Stimulated activated CD8-positive, alpha-beta memory T cell treated with anti-CD3 and anti-CD28 coated beads, Interleukin-12 subunit alpha, Interleukin-12 subunit beta, amount 100 ng/mL, for 1 hour (primary cell): ENCODE data around the gene RTEL1.
"Not testable (repeated sequence)": the region's sequence is repeated elsewhere in the genome, so short reads cannot be mapped to it uniquely, and the experiment has no call there.

Source experiments
- DNase-seq: peaks from one replicate; pipeline ENCODE4 v3.0.0-alpha.2; 2020; ENCODE audit warnings: low read depth

RTEL1 gene

GRCh38 chr20:63730189-63730733 lies 72.1 kb downstream of the RTEL1 start:
- DNase-seq, result not testable (repeated sequence)

DNA sequence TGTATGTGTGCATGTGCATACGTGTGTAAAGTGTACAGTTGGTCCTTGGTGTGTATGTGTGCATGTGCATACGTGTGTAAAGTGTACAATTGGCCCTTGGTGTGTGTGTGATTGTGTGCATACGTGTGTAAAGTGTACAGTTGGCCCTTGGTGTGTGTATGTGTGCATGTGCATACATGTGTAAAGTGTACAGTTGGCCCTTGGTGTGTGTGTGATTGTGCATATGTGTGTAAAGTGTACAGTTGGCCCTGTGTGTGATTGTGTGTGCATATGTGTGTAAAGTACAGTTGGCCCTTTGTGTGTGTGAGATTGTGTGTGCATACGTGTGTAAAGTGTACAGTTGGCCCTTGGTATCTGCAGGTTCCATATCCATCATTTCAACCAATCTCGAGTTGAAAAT lies 73.3 kb downstream of the RTEL1 start:
- no peak for DNase-seq

DNA sequence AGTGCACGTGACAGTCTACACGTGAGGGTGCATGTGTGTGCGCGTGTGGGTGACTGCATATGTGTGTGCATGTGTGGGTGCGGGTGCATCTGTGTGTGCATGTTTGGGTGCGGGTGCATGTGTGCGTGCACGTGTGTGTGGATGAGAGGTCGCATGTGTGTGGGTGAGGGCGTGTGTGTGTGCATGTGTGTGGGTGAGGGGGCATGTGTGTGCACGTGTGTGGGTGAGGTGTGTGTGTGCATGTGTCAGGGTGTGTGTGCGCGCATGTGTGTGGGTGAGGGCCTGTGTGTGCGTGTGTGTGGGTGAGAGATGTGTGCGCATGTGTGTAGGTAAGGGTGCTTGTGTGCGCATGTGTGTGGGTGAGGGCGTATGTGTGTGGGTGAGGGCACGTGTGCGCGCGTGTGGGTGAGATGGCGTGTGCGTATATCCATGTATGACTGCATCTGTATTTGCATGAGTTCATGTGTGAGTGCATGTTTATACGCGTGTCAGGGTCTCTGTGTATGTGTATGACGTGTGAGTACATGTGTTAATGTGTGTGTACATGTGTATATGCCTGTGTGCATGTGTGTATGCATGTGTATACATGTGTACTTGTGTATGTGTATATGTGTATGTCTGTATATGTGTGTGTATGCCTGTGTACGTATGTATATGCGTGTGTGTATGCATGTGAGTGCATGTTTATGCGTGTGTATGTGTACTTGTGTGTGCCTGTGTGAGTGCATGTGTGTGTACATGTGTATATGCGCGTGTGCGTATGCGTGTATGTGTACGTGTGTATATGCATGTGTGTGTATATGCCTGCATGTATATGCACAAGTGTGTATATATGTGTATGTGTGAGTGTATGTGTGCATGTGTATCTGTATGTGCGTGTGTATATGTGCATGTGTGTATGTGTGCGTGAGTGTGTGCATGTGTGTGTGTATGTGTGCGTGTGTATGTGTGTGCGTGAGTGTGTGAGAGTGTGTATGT lies 74.3 kb downstream of the RTEL1 start:
- no peak for DNase-seq

DNA sequence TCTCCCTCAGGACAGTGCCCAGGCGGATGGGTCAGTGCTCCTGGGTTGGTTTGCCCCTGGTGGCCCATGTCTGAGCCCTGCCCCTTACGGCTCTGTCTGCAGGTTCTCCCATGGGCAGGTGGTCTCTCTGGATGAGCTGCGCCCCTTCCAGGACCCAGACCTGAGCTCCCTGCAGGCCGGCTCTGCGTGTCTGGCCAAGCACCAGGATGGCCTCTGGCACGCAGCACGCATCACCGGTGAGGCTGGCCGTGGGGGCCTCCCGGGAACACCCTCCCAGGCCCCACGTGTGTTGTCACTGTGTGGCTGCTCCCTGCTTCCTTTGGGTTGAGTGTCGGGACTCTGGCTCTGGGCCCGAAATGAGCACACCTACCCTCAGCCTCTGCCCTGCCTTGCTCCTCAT lies 75.0 kb downstream of the RTEL1 start:
- DNase-seq, result no peak

- no peak for DNase-seq
Observed at GRCh38 chr20:63733579-63734081, 75.5 kb downstream of the RTEL1 start.

GRCh38 chr20:63734111-63734945 lies 76.2 kb downstream of the RTEL1 start:
- no peak for DNase-seq

DNA sequence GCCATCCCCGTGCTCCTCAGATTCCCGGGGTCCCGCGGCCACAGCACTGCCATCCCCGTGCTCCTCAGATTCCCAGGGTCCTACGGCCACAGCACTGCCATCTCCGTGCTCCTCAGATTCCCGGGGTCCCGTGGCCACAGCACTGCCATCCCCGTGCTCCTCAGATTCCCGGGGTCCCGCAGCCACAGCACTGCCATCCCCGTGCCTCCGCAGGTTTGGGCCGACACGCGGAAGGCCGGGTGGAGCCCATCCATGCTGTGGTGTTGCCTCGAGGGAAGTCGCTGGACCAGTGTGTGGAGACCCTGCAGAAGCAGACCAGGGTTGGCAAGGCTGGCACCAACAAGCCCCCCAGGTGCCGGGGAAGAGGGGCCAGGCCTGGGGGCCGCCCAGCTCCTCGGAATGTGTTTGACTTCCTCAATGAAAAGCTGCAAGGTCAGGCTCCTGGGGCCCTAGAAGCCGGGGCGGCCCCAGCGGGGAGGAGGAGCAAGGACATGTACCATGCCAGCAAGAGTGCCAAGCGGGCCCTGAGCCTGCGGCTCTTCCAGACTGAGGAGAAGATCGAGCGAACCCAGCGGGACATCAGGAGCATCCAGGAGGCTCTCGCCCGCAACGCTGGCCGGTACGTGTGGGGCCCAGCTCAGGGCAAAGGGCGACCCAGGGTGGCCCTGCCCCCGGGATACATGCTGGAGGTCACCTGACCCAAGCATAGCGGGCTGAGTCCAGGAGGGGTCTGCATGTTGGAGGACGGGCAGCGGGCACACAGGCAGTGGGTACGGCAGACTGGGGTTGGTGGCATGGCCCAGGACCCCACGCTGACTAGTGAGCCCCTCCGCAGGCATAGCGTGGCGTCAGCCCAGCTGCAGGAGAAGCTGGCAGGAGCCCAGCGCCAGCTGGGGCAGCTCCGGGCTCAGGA lies 77.1 kb downstream of the RTEL1 start:
- DNase-seq, result no peak

- peak; percentile 56 for DNase-seq
Observed at GRCh38 chr20:63735859-63736718, 78.0 kb downstream of the RTEL1 start, which contains the start of gene LIME1. TSS of gene LIME1 (plus strand) at chr20:63736664. CDS start at chr20:63737550, 886 bp downstream.

DNA sequence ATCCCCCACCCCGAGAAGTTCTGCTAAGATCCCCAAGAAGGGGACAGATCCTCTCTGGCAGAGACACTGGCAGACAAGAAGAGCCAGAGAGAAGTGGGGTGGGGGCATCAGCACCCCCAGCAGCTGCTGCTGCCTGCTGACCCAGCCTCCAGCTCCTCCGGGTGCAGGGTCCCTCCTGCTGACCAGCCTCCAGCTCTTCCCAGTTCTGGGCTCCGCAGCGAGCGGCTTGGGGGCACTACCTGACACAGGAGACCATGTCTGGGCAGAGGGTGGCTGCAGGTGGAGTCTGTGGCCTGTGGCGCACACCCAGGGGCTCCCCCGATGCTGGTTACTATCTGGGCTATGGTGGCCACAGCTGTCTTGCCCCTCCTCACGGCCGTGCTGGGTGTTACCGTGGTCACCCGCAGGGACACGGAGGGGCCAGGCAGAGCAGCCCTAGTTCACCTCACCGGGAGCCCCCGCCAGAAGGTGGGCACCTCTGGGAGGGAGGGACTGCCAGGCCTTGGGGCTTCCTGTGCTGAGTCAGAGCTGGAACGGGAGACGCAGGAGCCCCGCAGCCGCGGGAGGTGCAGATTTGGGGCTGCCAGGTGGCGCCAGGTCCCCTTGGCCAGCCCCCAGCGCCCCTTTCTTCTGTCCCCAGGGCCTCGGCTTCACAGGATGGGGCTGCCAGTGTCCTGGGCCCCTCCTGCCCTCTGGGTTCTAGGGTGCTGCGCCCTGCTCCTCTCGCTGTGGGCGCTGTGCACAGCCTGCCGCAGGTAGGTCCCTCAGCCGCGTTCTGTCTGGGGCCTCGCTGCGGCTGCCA lies 79.0 kb downstream of the RTEL1 start:
- DNase-seq, result no peak

- DNase-seq, result no peak
Observed at GRCh38 chr20:63737695-63737944, 79.5 kb downstream of the RTEL1 start.

- DNase-seq, result no peak
Observed at GRCh38 chr20:63737945-63738686, 80.0 kb downstream of the RTEL1 start.

DNA sequence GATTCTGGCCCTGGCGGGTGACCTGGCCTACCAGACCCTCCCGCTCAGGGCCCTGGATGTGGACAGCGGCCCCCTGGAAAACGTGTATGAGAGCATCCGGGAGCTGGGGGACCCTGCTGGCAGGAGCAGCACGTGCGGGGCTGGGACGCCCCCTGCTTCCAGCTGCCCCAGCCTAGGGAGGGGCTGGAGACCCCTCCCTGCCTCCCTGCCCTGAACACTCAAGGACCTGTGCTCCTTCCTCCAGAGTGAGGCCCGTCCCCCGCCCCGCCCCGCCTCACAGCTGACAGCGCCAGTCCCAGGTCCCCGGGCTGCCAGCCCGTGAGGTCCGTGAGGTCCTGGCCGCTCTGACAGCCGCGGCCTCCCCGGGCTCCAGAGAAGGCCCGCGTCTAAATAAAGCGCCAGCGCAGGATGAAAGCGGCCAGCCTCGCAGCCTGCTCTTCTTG lies 80.6 kb downstream of the RTEL1 start:
- no peak for DNase-seq

DNA sequence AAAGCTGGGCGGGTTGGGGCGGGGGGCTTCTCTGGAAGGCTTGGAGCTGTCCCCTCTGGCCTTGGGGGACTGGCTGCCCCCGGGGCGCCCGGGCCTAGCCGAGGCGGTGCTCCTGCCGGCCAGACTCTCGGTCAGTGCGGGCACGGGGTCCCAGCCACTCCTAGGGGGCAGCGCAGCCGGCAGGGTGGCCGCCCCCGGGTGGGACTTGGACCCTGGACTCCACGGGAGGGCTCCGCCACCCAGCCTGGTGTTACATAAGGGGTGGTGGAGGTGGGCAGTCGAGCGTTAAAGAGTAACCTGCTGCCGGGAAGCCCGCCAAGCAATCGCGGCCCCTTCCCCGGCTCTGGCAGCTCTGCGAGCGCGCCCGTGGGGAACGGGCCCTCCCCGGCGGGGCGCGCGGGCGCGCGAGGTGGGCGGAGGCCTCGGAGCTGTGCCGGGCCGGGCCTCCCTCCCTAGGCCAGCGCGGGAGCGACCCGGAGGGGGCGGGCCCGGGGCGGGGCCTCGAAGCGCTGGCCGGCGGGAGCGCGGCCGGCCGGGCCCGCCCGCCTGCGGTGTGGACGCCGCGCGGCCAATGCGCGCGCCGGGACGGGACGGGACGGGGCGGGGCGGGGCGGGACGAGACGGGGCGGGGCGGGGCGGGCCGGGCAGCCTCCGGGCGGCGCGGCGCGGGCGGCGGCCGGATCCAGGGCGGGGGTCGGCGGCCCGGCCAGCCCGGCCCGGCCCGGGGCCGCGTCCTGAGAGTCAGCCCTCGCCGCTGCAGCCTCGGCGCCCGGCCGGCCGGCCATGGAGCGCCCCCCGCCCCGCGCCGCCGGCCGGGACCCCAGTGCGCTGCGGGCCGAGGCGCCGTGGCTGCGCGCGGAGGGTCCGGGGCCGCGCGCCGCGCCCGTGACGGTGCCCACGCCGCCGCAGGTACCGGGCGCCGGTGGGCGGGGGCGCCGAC lies 81.3 kb downstream of the RTEL1 start, which contains the start of gene SLC2A4RG:
SLC2A4RG (plus strand) TSS at position 647 of the 940 bp plus-strand sequence; CDS start at position 784, 137 bp downstream.
- no peak for DNase-seq

GRCh38 chr20:63740070-63740626 lies 82.0 kb downstream of the RTEL1 start:
- DNase-seq, result no peak

DNA sequence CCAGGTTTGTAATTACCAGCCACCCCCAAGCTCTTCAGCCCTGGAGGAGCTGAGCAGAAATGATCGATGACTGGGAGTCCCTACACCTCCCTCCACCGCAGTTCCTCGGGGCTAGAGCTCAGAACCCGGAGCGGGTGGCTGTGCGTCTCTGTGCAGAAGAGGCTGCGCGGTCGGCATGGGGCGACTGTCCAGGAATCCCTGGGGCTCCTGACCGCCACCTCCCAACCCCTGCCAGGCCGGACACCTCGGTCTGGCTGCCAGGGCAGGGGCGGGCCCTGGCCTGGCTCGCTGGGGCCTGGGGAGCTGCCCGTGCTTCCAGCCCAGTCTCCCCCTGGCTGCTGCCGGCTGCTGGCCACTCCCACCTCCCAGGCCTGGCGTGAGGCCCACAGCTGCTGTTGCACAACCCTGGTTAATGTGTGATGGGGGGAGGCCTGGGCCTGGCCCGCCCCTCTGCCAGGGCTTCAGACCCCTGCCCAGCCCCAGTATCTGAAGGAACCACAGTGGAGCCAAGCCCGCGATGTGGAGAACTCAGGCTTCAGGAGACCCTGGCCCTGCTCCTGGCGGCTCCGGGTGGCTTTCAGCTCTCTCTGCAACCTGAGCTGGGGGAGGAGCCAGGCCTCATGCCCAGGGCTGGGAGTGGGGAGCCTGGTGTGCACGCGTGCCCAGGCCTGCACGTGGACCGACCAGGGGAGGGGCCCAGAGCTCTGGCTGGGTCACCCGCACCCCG lies 82.7 kb downstream of the RTEL1 start:
- DNase-seq, result no peak

GRCh38 chr20:63741354-63741675 lies 83.2 kb downstream of the RTEL1 start:
- DNase-seq, result no peak
